Stimulated activated CD8-positive, alpha-beta memory T cell treated with anti-CD3 and anti-CD28 coated beads, Interleukin-2, amount 100 ng/mL, for 48 hours (primary cell): Measurements from ENCODE around the gene LDB3.
"Not testable (repeated sequence)": the region's sequence is repeated elsewhere in the genome, so short reads cannot be mapped to it uniquely, and the experiment has no call there.

Source experiments
- DNase-seq, 2 donors: peaks; one replicate each; pipeline ENCODE4 v3.0.0-alpha.2; 2020; ENCODE audit warnings: low read depth in 2 of 2

LDB3 gene

DNA sequence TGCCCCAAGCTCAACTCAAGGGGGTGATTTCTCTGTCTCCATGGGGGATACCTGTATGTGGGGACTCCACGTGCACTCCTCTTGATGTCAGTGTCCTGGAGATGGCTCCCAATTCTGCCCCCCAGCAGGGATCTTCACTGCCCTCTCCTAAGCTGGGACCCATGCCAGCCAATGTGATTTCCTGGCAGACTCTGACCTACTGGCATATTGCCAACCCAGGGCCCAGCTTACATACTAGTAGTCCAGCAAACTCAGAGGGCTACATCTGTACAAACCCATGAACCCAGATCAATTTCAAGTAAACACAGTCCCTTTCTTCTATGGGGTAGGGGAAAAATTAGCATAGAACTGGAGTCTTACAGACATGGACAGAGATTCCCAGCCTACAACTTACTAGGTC lies 61.9 kb downstream of the LDB3 start:
- no peak for DNase-seq

DNA sequence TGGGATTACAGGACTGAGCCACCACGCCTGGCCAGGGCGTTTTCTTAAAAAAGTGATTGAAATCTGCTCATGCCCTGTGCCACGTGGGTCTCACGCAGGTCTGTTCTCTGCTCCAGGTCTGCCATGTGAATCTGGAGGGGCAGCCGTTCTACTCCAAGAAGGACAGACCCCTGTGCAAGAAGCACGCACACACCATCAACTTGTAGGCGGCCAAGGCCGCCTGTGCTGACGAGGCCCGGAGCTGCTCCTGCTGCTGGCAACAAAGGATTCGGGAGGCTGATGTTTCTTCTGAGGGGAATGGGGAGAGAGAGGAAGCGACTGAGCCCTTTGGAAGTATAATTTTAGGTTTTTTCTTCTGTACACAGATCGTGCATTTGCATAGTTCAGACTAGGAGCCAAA lies 64.5 kb downstream of the LDB3 start:
- DNase-seq = no peak

DNA sequence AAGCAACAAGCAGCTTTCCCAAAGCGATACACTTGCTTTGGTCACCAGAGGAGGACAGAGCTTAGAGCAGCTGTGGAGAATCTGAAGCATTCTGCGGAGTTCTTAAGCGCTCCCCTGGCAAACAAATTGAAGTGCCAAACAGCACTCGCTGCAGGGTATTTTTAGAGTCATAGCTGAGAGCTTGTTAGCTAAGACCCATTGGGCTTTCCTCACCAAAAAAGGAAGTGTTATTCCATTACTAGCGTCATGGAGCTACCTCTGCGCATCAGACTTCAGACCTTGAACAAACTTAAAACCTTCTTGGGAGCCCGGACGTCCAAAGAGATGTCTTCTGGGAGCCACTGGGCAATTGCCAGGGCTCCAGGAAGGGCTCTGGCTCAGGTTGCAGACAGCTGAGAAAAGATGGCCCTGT lies 65.0 kb downstream of the LDB3 start:
- no peak for DNase-seq

DNA sequence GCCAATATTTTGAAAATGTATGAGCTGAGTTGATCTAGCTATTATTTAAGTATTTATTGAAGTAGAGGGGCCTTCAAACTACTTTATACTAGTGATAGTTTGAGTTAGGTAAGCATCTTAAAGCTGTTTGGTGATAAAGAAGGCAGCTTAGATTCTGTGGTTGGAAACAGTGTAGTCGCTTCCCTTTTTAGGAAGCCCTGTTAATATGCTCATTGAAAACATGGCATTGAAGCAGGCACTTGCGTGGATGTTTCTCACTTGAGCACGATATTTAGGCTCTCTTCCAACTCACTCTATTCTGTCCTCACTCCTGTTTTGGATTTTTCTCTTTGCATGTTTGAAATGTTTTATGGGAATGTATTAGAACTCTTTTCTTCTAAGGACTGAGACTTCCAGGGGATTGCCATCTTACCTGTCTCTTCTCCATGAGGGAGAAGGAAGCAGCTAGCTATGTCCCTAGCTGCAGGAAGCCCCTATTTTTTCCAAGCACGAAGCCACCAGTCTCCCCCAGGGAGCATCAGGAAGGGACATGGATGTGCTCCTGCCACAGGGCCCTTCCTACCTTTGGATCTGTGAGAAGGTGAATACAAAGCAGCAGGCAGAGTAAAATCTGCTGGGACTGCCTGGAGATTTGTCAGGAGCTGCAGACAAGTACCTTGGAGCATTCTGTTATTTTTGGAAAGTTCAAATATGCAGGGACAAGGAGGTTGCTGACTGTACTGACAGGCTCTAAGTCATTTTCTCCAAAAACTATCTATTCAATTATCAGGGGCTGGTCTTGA lies 66.1 kb downstream of the LDB3 start:
- no peak for DNase-seq

DNA sequence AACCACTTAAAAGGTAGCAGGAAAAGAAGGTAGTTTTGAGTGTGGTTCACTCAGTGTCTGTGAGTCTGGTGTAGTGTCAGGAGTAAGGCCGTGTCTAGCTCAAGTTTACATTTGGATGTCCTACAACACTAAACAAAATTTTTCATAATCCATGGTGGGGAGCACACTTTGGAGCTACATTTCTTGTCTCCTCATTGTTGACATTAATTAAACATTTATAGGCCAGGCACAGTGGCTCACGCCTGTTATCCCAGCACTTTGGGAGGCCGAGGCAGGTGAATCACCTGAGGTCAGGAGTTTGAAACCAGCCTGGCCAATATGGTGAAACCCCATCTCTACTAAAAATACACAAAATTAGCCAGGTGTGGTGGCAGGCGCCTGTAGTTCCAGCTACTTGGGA lies 67.0 kb downstream of the LDB3 start:
- not testable (repeated sequence) for DNase-seq

DNA sequence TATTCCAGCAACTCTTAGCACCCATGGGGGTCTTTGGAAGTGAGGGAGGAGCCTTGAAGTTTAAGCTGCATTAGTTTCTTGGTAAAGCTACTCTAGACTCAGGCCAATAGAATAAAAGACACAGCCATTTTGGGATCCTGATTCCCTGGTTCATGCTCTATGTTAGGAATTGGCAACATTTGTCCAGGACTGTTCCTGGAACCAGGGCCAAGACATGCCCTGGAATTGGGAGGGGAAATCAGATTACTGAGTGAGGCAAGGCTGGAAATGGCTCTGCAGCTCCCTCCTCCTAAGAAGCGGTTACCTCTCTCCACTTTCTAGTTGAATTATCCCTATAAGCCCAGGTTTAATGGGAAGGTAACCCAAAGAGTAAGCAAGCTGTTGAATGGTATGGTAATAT lies 73.9 kb downstream of the LDB3 start:
- DNase-seq = no peak

DNA sequence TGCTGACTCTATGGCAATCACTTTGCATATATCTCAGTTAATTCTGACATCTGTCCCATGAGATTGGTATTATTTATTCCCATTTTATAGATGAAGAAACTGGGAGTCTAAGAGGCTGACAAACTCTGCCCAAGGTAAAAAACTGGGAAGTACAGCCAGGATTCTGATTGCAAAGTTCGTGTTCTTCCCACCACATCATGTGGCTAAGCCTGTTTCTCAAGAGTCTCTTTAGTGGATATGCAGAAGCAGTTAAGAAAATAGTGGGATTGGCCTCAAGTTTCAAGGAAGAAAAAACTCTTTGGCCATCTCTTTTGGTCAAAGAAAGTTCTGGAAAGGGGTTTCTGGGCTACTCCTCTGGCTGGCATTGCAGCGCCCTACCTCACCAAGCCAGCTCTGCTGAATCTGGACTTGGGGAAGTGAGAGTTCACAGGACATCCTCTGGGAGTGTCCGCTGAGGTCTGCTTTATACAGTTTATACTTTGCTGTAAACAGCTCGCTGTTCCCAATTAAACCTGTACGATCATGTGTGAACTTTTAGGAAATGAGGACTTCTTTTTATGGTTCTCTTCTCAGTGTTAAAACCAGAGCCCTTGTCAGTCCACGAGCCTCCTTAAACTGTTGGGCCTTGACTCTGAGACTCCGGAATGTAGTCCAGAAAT lies 75.9 kb downstream of the LDB3 start:
- no peak for DNase-seq

DNA sequence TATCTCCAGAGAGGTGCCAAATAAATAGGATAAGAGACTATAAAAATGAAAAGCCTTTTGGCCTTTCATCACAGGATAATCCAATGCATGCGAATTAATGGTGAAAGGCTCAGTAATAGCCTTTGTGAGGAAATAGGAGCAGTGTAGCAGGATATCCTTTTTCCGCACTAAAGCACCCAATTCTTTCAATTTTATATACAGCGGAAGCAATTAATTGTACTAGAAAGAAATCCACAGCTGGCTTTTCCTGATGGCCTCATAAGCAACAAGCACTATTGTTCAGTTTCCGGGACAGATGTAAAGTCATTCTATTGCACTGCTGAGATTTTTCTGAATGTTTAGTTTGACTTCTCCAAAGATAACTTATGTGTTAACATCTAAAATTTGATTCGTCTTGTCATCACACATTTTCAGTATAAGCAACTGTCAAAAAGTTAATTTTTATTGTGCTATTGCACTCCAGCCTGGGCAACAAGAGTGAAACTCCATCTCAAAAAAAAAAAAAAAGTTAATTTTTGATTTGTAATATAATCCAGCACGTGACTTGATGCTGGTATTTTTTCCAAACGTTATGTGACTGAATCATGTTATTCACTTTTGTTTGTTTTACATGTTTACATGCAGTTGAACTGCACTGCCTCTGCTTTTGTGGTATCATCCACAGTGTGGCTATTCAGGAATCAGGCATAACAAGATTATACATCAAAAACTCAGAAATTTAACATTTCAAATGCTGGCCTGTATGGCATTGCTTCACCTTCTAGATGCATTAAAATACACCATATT lies 79.7 kb downstream of the LDB3 start:
- no peak for DNase-seq

DNA sequence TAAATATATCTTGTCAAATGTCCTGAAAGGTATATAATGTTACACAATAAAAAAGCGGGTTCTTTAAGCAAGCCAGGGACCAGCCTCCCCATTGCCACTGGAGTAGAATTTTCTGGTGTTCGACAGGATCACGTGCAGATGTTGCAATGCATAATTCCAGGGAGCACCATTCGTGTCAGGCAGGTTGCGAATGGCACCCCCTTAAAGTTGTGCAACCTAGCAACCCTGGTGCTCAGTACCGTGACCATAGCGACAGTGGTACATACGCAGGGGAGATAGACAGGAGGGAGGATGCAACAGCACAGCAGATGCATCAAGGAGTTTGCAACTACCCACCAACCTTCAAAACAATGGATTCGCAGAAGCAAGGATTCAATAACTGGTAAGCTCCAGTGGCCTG lies 81.5 kb downstream of the LDB3 start:
- DNase-seq = no peak

DNA sequence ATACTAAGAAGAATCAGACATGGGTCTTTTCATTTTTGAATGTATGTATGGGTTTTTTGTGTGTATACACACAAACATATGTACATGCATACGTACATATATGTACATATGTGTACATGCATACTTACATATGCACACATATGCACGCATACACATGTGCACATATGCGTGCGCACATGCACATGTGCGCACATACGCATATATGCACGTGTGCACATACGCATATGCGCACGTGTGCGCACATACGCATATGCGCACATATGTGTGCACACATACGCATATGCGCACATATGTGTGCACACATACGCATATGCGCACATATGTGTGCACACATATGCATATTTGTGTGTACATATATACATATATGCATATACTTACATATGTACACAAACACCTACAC lies 83.2 kb downstream of the LDB3 start:
- DNase-seq = no peak

DNA sequence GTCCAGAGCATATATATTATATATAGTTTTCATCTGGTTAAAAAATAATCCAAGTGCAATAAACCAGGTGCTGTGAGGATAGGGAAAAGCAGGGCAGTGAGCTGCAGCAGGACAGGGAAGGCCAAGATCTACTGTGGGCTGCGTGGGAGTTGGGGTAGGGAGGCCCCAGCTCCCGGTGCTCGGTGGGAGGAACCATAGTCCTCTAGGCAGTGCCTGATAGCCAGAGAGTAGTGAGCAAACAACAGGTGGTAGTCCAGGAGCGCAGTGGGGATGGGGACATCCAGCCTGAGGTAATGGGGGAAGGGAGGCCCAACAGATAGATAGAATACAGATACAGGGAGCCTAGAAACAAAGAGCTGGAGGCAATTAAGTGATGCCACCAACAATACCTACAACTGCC lies 84.0 kb downstream of the LDB3 start:
- DNase-seq = no peak

DNA sequence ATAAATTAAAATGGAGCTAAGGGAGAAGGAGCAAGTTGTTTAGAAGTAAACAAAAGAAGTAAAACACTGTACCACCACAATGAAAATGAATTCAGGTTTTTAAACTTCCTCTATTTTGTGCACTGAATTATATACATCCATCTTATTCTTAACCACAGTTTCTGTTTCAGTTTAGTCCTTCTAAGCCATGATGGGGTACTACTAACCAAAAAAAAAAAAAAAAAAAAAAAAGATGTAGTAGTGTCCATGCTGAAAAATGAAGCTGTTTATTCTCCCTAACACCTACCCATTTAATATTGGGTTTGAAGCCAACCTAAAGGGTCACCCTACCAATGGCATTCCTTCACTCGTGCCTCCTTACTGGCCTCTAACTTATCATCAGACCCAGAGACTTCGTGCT lies 84.7 kb downstream of the LDB3 start:
- DNase-seq = no peak

DNA sequence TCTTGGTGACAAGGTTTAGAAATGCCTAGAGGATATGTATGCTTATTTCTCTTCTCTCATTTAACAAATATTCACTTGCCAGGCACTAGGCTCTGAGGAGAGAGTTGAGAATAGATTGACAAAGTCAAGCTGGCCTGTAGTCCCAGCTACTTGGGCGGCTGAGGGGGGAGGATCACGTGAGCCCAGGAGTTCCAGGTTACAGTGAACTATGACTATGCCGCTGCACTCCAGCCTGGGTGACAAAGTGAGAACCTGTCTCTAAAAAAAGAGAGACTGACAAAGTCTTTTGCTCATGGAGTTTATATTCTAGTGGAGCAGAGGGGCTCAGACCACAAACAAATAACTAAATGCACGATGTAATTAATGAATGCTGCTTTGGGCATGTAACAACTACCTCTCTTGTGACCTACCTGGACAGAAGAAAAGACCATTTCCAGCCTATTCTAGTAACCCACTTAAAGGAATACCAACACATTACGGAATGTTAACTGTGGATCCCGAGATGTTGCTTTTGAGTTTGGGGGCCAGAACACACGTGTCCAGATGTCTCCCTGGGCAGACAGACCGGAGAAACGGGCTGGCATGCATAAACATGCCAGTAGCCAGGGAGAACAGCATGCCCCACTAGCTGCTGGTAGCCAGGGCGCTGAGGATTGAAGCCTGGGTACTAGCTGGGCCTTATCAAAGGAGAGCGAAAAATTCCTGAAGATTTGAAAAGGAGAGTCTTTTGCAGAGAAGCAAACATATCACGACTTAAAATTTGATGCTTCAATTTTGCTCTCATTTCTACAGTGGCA lies 85.5 kb downstream of the LDB3 start:
- DNase-seq = no peak

DNA sequence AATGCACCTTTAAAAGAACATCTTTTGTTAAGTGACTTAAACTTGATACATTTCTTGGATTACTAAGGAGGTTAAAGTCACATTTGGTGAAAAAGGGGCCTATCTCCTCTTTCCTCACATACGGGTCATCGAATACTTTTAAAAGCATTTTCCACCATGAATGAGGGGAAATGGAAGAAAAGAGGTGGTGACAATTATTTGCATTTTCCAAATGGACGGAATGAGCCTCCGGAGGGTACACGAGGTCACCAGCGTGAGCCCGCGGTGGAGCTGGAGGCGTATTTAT lies 87.1 kb downstream of the LDB3 start:
- DNase-seq = no peak

DNA sequence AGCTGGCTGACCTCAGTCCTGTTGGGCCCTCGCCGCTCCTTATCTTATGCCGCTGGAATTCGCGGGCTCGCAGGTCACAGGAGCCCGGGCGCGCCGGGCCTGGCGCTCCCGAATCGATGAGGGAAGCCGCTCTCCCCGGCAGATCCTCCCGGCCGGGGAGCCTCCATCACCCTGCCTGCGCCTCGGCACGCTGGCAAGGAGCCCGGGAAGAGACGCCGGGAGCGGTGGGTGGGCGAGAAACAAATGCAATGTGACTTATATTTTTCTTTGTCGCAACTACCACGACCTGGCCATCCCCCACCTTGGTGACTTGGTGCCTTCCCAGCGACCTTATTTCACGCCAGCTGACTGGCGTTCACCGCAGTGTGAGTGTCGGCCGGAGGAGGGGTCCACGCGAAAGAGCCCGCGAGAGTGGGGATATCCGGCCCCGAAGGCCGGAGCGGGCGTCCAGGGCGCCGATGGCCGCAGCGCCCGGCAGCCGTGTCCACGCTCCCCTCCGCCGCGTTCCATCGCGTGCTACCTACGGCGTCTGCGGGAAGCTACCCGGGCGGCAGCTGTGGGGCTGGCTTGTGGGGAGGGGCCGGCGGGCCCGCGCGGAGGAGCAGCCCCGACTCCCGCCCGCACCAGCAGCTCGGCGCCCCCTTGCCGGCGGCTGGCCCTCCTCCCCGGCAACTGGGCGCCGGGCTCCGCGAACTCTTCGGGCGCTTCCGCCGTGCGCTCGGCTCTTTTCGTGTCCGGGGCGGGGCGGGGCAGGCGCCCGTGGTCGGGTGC lies 87.6 kb downstream of the LDB3 start:
- peak; percentile 82 to 84 for DNase-seq

DNA sequence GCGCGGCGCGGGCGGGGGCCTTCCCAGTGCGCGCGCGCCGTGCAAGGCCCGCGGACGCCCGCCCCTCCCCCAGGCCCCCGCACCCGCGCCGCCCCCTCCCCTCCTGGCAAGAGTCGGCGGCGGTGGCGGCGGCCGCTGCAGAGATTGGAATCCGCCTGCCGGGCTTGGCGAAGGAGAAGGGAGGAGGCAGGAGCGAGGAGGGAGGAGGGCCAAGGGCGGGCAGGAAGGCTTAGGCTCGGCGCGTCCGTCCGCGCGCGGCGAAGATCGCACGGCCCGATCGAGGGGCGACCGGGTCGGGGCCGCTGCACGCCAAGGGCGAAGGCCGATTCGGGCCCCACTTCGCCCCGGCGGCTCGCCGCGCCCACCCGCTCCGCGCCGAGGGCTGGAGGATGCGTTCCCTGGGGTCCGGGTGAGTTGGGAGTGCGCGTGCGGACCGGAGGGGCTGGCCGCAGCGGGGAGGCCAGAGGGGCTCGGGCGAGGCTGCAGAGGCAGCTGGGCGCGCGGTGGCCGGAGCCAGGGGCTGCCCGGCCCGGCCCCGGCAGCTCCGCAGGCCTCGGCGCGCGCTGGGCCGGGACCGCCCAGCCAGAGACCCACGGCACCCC lies 88.3 kb downstream of the LDB3 start, which contains the start of gene BMPR1A:
TSS of gene BMPR1A (plus strand) at position 109 of the 602 bp plus-strand sequence. CDS start 119,400 bp downstream, outside the sequence.
- no peak for DNase-seq

DNA sequence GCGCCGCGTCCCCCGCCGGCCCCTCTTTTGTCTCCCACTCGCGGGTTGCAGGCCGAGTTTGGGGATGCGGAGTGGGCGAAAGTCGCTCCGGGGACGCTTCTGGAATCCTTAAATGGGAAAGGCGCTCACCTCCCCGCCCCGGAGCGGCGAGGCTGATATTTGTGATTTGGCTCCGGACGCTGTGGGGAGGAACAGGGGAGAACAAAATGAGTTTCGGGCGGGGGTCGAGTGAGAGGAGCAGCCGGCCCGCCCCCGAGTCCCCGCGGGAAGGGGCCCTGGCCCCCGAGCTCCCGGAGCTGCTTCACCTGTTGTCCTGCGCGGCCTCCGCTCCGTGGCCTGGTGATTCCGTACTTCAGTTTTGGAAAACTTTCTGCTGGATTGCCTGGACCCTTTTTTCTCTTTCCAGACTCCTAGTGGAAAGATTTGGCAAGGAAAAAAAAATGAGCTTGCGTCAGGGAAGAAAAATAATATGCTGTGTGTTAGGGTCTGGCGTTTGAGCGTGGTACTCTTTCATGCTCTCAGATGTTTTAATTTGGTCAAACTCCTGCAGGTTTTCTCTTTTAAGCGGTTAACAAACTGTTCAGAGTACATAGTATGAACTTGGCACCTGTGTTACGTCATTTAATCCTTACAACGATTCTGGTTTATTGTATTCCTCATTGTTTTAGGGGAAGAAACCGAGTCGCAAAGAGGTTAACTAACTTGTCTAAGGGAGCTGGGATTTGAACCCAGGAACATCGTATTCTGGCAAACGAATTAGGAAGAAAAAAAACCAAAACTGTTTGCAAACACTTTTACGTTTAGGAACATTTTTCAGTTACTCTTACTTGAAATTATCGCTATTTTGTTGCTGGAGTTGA lies 89.0 kb downstream of the LDB3 start:
- peak in 1 of 2 donors; percentile 0 for DNase-seq

DNA sequence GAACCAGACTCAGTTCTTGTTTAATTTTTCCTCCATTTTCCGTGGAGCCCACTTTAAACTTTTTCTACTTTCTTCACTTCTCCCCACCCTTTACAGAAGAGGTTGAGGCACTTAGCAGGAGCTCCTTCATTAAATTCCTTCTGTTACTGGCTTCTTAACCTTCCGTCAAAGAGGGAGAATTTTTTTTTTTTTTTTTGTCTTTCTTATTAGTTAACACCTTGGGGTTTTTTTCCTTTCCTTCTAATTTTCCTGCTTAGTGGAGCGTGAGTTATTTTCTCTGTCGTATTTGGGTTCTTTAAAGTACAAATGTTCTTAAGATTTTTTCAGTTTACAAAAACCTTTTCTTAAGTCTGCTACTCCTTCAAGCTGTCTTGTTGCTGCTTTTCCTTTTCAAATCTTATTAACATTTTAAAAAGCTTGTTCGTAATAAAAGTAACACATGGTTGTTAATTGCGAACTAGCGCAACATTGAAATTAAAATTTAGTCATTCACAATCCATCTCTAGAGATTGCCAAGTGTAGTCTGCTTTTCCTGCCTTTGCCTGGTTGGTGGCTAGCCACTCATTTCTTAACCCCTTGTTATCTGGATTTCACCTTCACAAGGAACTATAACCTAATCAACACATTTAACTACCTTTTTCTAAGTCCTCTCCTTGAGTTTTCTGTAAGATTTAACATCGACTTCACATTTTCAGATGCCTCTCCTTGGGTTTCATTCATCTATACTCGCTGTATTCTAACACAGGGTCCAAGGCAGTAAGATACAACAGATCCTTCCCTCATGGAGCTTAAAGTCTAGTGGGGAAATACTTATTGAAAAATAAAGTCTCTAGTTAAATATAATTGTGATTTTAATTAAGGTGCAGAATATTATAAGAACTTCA lies 90.1 kb downstream of the LDB3 start:
- DNase-seq = no peak
